OCI-LY7 (cell line): ENCODE measurements around the gene SIGMAR1.
A peak's percentile ranks its signal among the peaks of the same experiment; 100 is the strongest.

Source experiments
- EZH2phosphoT487 ChIP-seq: fragments of 200-600 bp; sonication (generic); IDR thresholded peaks from 2 replicates; pipeline ENCODE4 v1.6.1; 2018; ENCODE audit warnings: low read depth, borderline replicate concordance, mild to moderate bottlenecking, mixed run types, antibody characterized with exemption, low read length, moderate library complexity, mixed read lengths
- TF ChIP-seq, protein P1 (sequence below): fragments of 200-600 bp; sonication (generic); conservative IDR thresholded peaks from 2 replicates; pipeline ENCODE4 v1.5.1; 2014; ENCODE audit warnings: mild to moderate bottlenecking, antibody characterized with exemption, low read length, moderate library complexity, mixed read lengths

DNA sequence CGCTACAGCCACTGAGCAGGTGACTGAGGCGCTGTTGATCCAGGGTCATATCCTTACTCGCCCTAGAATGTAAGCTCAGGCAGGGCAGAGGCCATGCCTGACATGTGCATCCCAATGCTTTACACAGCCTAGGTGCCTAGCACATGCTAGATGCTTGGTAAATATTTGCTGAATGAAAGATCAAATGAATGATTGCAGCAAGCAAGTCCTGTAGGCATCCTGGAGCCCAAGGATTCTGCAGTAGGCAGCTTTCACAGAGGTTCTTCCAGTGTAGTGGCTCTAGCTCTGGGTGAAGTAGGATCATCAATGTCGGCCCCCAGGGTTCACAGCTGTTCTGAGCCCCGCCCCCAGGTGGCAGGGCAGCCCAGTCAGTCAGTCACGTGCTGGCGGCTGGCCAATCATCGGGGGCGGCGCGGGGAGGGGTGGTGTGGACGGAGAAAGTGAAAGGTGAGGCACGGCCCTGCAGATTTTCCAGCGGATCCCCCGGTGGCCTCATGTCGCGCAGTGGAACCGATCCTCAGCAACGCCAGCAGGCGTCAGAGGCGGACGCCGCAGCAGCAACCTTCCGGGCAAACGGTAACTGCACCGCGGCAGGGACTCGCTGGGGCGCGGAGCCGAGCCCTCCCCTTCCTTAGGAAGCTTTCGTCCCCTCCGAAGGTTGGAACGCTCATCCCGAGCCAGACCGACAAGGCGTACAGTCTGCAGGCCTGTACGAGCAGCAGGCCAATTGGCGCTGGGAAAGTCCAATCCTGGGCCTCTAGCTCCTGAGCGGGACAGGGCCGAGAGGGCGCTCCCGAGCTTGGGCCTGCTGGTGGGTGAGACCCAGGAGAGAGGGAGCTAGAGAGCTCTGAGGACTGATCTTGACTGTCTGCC is 8.9 kb upstream of the SIGMAR1 start, which contains the start of gene GALT:
- TF ChIP-seq, protein P1, sequence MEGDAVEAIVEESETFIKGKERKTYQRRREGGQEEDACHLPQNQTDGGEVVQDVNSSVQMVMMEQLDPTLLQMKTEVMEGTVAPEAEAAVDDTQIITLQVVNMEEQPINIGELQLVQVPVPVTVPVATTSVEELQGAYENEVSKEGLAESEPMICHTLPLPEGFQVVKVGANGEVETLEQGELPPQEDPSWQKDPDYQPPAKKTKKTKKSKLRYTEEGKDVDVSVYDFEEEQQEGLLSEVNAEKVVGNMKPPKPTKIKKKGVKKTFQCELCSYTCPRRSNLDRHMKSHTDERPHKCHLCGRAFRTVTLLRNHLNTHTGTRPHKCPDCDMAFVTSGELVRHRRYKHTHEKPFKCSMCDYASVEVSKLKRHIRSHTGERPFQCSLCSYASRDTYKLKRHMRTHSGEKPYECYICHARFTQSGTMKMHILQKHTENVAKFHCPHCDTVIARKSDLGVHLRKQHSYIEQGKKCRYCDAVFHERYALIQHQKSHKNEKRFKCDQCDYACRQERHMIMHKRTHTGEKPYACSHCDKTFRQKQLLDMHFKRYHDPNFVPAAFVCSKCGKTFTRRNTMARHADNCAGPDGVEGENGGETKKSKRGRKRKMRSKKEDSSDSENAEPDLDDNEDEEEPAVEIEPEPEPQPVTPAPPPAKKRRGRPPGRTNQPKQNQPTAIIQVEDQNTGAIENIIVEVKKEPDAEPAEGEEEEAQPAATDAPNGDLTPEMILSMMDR, result peak; percentile 80
- no peak for TF ChIP-seq EZH2phosphoT487
